Measurements from ENCODE around the gene NUDT2.

Gene NUDT2

GRCh38 chr9:34371886-34372466 is 42.6 kb downstream of the NUDT2 start:
- no peak for DNase-seq

- no peak for DNase-seq
Measured at GRCh38 chr9:34372467-34373011, 43.2 kb downstream of the NUDT2 start.

- no peak for DNase-seq
Measured at GRCh38 chr9:34373749-34374148, 44.4 kb downstream of the NUDT2 start.

- no peak for DNase-seq
Measured at GRCh38 chr9:34374339-34374738, 45.0 kb downstream of the NUDT2 start.

GRCh38 chr9:34374905-34375552 is 45.7 kb downstream of the NUDT2 start:
- DNase-seq, result no peak

GRCh38 chr9:34375901-34376595 is 46.7 kb downstream of the NUDT2 start:
- DNase-seq, result peak; percentile 61

GRCh38 chr9:34376596-34377403 is 47.4 kb downstream of the NUDT2 start, which contains the start of gene MYORG:
Gene MYORG (minus strand): TSS chr9:34376898. CDS start chr9:34372943, 3,955 bp downstream.
- DNase-seq, result peak; percentile 86

GRCh38 chr9:34377404-34377746 is 48.0 kb downstream of the NUDT2 start:
- no peak for DNase-seq

GRCh38 chr9:34378376-34379060 is 49.1 kb downstream of the NUDT2 start:
- DNase-seq, result no peak

GRCh38 chr9:34379334-34380033 is 50.1 kb downstream of the NUDT2 start:
- DNase-seq, result peak; percentile 90

GRCh38 chr9:34380034-34380510 is 50.7 kb downstream of the NUDT2 start:
- DNase-seq, result no peak

GRCh38 chr9:34380511-34381315 is 51.3 kb downstream of the NUDT2 start:
- DNase-seq, result peak; percentile 86

GRCh38 chr9:34381323-34381722 is 52.0 kb downstream of the NUDT2 start:
- DNase-seq, result no peak

- DNase-seq, result no peak
Measured at GRCh38 chr9:34382054-34382453, 52.7 kb downstream of the NUDT2 start.

- DNase-seq, result no peak
Measured at GRCh38 chr9:34382879-34383278, 53.5 kb downstream of the NUDT2 start.

GRCh38 chr9:34383904-34384303 is 54.5 kb downstream of the NUDT2 start:
- DNase-seq, result no peak

GRCh38 chr9:34384368-34385165 is 55.2 kb downstream of the NUDT2 start:
- no peak for DNase-seq

- DNase-seq, result no peak
Measured at GRCh38 chr9:34385561-34386230, 56.3 kb downstream of the NUDT2 start.

- no peak for DNase-seq
Measured at GRCh38 chr9:34386656-34387055, 57.3 kb downstream of the NUDT2 start.
